Gastrocnemius medialis (tissue), 4 donors: ENCODE results near the gene STRIP1. TPM values are rescaled to one million over a fixed set of nuclear protein-coding genes. Genes with fewer than 3 reads are reported as not detected.

Experiments used
- ATAC-seq, 2 donors: fragments of 150-250 bp; one replicate each; pipeline ENCODE4 v1.9.1; 2016
- DNase-seq, 2 donors: peaks; one replicate each; pipeline ENCODE4 v3.0.0-alpha.2; 2019
- H3K27ac ChIP-seq, 4 donors: fragments of 200-600 bp; sonication (generic); 1 replicate in 1 of 4; 2 replicates in 3 of 4; pipeline ENCODE4 v1.5.1; 2016 to 2018; ENCODE audit warnings: mild to moderate bottlenecking in 2 of 4, moderate library complexity in 1 of 4
- H3K27me3 ChIP-seq, 3 donors: fragments of 200-600 bp; sonication (generic) in 2 of 3; 1 replicate in 1 of 3; 2 replicates in 2 of 3; pipeline versions ENCODE4 v1.5.1 to v1.6.0; 2016 to 2019; ENCODE audit warnings: mild to moderate bottlenecking in 1 of 3, moderate library complexity in 1 of 3
- H3K36me3 ChIP-seq, 2 donors: fragments of 200-600 bp; sonication (generic) in 1 of 2; one replicate each; pipeline ENCODE4 v1.5.1; 2017 to 2018
- H3K4me1 ChIP-seq, 2 donors: fragments of 200-600 bp; sonication (generic) in 1 of 2; one replicate each; pipeline ENCODE4 v1.5.1; 2016 to 2017; ENCODE audit warnings: mild to moderate bottlenecking in 2 of 2
- H3K4me3 ChIP-seq, 4 donors: fragments of 200-600 bp; sonication (generic) in 3 of 4; 1 replicate in 1 of 4; 2 replicates in 3 of 4; pipeline ENCODE4 v1.5.1; 2016 to 2019; ENCODE audit warnings: mild to moderate bottlenecking in 2 of 4
- H3K9me3 ChIP-seq, 3 donors: fragments of 200-600 bp; sonication (generic) in 2 of 3; 1 replicate in 1 of 3; 2 replicates in 2 of 3; pipeline ENCODE4 v1.5.1; 2016 to 2019
- POLR2A ChIP-seq, 2 donors: fragments of 450-650 bp; IDR thresholded peaks; one replicate each; pipeline ENCODE4 v1.6.1; 2017; ENCODE audit warnings: antibody characterized with exemption in 2 of 2, mild to moderate bottlenecking in 2 of 2, moderate library complexity in 2 of 2
- in situ Hi-C, 4 donors: fragments of 200-750 bp; cut with MboI; loops; one replicate each; pipeline versions ENCODE4 v1.15.0 to v1.8.0; 2017; ENCODE audit warnings: low sequenced_read_pairs in 4 of 4
- intact Hi-C: fragments of 100-400 bp; cut with DNase I; formaldehyde crosslinking; loops from one replicate; pipeline ENCODE4 v1.15.1; 2023; ENCODE audit warnings: low total_unique reads
- total RNA-seq, 4 donors: library from RNA; depleted of rRNA; stranded (reverse); fragments of >200 nt; gene quantifications; one replicate each; pipeline versions ENCODE4 v1.1.0 to v1.2.3, GENCODE V29; 2016
- TF ChIP-seq, protein P1 (sequence below), 5 experiments: fragments of 450-650 bp in 3 of 5; fragments of 200-600 bp in 2 of 5; sonication (generic) in 2 of 5; IDR thresholded peaks in 4 of 5; conservative IDR thresholded peaks in 1 of 5; 1 replicate in 4 of 5; 2 replicates in 1 of 5; pipeline ENCODE4 v1.5.1; 2016 to 2019; ENCODE audit warnings: antibody characterized with exemption in 5 of 5, mild to moderate bottlenecking in 3 of 5, moderate library complexity in 3 of 5

STRIP1 gene
- total RNA-seq, 4 donors from 2014 or later: 17.9 to 31.4 (median 20.7) TPM

DNA sequence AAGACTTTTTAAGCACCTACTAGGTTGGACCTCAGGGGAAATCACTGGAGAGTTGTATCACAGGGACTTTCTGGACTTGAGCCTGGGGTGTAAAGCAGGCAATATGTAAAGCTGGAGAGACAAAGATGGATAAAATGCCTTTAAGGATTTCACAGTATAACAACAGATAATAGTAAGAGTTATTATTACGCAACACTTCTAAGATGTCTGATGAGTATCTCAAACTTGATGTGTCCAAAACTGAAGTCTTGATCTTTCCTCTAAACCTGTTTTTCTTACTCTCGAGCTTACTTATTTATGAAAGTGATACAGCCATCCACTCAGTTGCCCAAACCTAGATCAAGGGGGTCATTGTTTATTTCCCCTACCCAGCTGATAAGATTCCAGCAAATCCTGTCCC, 2.1 kb upstream of the STRIP1 start:
- in situ Hi-C loops: loop anchor here in 1 of 4 donors (25.0 kb wide), 1 partner anchor 305 kb away; the partner anchor contains the start of gene RBM15
- intact Hi-C loops: no loop called here
- ATAC-seq: no peak

DNA sequence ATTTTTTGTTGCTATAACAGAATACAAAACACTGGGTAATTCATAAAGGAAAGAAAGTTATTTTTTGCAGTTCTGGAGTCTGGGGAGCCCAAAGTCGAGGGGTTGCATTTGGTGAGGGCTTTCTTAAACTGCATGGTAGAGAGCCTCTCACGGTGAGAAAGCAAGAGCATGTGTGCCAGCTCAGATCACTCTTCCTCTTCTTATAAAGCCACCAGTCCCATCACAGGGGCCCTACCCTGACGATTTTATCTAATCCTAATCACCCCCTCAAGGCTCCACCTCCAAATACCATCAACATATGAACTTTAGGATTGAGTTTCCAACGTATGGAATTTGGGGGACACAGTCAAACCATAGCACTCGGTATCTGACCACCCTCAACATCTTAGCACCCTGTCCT, 1.0 kb upstream of the STRIP1 start:
- DNase-seq (no peak), ATAC-seq (no peak)
- in situ Hi-C loops (loop anchor here in 1 of 4 donors (25.0 kb wide), 1 partner anchor 304 kb away; the partner anchor contains the start of gene RBM15), intact Hi-C loops (no loop called here)
- no peaks in the 10 kb centered on the region for H3K27me3 ChIP-seq
- no peaks in the 10 kb centered on the region for H3K9me3 ChIP-seq
- H3K27ac ChIP-seq: no peak overlapping the region
- peaks cover 2 to 12% of the 10 kb centered on the region in 2 donors for H3K36me3 ChIP-seq
- TF ChIP-seq, protein P1, sequence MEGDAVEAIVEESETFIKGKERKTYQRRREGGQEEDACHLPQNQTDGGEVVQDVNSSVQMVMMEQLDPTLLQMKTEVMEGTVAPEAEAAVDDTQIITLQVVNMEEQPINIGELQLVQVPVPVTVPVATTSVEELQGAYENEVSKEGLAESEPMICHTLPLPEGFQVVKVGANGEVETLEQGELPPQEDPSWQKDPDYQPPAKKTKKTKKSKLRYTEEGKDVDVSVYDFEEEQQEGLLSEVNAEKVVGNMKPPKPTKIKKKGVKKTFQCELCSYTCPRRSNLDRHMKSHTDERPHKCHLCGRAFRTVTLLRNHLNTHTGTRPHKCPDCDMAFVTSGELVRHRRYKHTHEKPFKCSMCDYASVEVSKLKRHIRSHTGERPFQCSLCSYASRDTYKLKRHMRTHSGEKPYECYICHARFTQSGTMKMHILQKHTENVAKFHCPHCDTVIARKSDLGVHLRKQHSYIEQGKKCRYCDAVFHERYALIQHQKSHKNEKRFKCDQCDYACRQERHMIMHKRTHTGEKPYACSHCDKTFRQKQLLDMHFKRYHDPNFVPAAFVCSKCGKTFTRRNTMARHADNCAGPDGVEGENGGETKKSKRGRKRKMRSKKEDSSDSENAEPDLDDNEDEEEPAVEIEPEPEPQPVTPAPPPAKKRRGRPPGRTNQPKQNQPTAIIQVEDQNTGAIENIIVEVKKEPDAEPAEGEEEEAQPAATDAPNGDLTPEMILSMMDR (IDR thresholded peaks at IDR 0.05 in 4 of 5, conservative IDR thresholded peaks at IDR 0.05 in 1 of 5): no peak
- no peak for TF ChIP-seq POLR2A (IDR thresholded peaks at IDR 0.05)
- H3K4me3 ChIP-seq: no peak overlapping the region
- peaks cover 14 to 20% of the 10 kb centered on the region in 2 donors for H3K4me1 ChIP-seq

More for the DNA sequence above, 2.1 kb upstream of the STRIP1 start:
- peaks cover 14 to 20% of the 10 kb centered on the region in 2 donors for H3K4me1 ChIP-seq
- no peak for DNase-seq
- TF ChIP-seq, protein P1 (IDR thresholded peaks at IDR 0.05 in 4 of 5, conservative IDR thresholded peaks at IDR 0.05 in 1 of 5): no peak
- no peak for TF ChIP-seq POLR2A (IDR thresholded peaks at IDR 0.05)
- H3K4me3 ChIP-seq: no peak overlapping the region
- H3K27ac ChIP-seq: no peak overlapping the region
- H3K36me3 ChIP-seq: peaks cover 0 to 1% of the 10 kb centered on the region in 2 donors
- no peaks in the 10 kb centered on the region for H3K9me3 ChIP-seq
- H3K27me3 ChIP-seq: no peaks in the 10 kb centered on the region

DNA sequence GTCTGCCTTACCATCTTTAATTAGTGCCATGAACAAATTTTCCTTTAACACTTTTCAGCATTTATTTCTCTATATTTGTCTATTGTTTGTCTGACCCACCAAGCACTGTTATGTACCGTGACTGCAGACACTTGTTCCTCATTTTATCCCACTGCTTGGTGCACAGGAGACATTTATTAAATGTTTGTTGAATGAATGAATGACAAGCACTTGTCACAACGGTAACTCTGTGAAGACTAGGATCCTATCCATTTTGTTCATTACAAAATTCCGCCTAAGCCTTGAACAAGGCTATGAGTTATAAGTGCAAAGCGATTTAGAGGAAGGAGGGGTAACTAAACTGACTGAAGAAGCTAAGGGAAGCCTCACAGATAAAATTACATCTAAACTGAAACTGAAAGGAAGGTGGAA, 379 bp upstream of the STRIP1 start:
- Histone ChIP-seq H3K4me3 (peak overlapping the region; percentile 80 to 97 (median 83)), H3K27me3 (no peaks in the 10 kb centered on the region), H3K27ac (peak overlapping the region; percentile 85 to 95 (median 90)), H3K9me3 (no peaks in the 10 kb centered on the region), H3K36me3 (peaks cover 2 to 18% of the 10 kb centered on the region in 2 donors), H3K4me1 (peaks cover 14 to 20% of the 10 kb centered on the region in 2 donors)
- intact Hi-C loops: loop anchor here (1.0 kb wide), 1 partner anchor 304 kb away; no protein-coding TSS in a partner anchor
- DNase-seq (no peak), ATAC-seq (no peak)
- in situ Hi-C loops: loop anchor here in 1 of 4 donors (25.0 kb wide), 1 partner anchor 303 kb away; the partner anchor contains the start of gene RBM15
- TF ChIP-seq POLR2A (IDR thresholded peaks at IDR 0.05): no peak
- TF ChIP-seq, protein P1 (IDR thresholded peaks at IDR 0.05 in 4 of 5, conservative IDR thresholded peaks at IDR 0.05 in 1 of 5): no peak

DNA sequence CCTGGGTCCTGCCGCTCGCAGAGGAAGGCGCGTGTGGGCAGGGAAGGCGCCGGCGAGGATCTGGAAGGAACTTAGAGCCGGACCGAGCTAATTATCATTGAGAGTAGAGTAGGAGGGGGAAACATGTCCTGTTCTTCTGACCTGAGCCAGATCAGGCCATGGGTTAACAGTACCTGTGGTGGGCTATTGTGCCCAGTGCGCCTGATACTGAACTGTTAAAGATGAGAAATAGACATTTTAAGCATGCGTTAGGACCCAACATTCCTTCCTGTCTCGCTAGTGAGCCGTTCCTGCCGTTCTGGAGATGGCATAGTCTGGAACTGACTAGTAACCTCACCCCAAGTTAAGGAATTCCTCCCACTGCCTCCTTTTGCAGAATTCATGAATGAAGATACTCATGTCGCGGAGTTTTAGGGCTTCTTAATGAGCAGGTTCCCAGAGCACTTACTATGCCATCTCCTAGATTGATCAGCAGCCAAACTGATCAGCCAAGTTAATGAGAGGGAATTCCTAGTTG, 870 bp downstream of the STRIP1 start:
- peak overlapping the region; percentile 85 to 95 (median 90) for H3K27ac ChIP-seq

More for the DNA sequence above, 870 bp downstream of the STRIP1 start:
- H3K9me3 ChIP-seq: no peaks in the 10 kb centered on the region
- in situ Hi-C loops (loop anchor here in 1 of 4 donors (25.0 kb wide), 1 partner anchor 302 kb away; the partner anchor contains the start of gene RBM15), intact Hi-C loops (no loop called here)
- DNase-seq (no peak), ATAC-seq (peak; percentile 4 to 11)
- peak overlapping the region; percentile 80 to 97 (median 83) for H3K4me3 ChIP-seq
- H3K36me3 ChIP-seq: peaks cover 2 to 31% of the 10 kb centered on the region in 2 donors
- H3K27me3 ChIP-seq: no peaks in the 10 kb centered on the region
- TF ChIP-seq, protein P1 (IDR thresholded peaks at IDR 0.05 in 4 of 5, conservative IDR thresholded peaks at IDR 0.05 in 1 of 5): no peak
- TF ChIP-seq POLR2A (IDR thresholded peaks at IDR 0.05): no peak
- peaks cover 14 to 20% of the 10 kb centered on the region in 2 donors for H3K4me1 ChIP-seq
